ENCODE data around the gene DUSP21. TPM values are rescaled to one million over a fixed set of nuclear protein-coding genes. Genes with fewer than 3 reads are reported as not detected.

Gene DUSP21
- total and polyA plus RNA-seq, 2 of the 4 experiments (the other 2 are of a cell fraction), result not detected

GRCh38 chrX:44873415-44874276 lies 29.8 kb downstream of the DUSP21 start (continued):
- TF ChIP-seq CTCF (conservative IDR thresholded peaks at IDR 0.05; ENCODE audit: low read depth, low read length) (peak; percentile 10; the same call in 1 of the 2 replicates), NFE2L2 (IDR thresholded peaks at IDR 0.05; ENCODE audit: low read depth, low read length) (no peak), RFX5 (IDR thresholded peaks at IDR 0.05; ENCODE audit: low read depth, low read length) (no peak)
